DMS53 (cell line): ENCODE measurements around the gene OR1M1.
A peak's percentile ranks its signal among the peaks of the same experiment; 100 is the strongest.

Experiments
- DNase-seq: peaks from one replicate; lab custom pipeline; 2025; lab: John Stamatoyannopoulos, UW

Gene OR1M1

GRCh38 chr19:9075064-9075949 is 11.6 kb upstream of the OR1M1 start:
- peak; percentile 37 for DNase-seq

GRCh38 chr19:9076901-9077300 is 10.0 kb upstream of the OR1M1 start:
- no peak for DNase-seq

GRCh38 chr19:9078651-9079050 is 8.2 kb upstream of the OR1M1 start:
- DNase-seq = no peak

GRCh38 chr19:9107375-9107774 is 20.5 kb downstream of the OR1M1 start, which contains the start of gene OR7G2:
TSS of gene OR7G2 (minus strand) at chr19:9107475. CDS start at chr19:9103243, 4,232 bp downstream.
- DNase-seq = no peak

- DNase-seq = no peak
Observed at GRCh38 chr19:9109959-9110358, 23.1 kb downstream of the OR1M1 start.

GRCh38 chr19:9115307-9115813 is 28.5 kb downstream of the OR1M1 start, which contains the start of gene OR7G1:
TSS of gene OR7G1 (minus strand) at chr19:9115763. CDS start at chr19:9115763, 0 bp downstream.
- DNase-seq = no peak

- DNase-seq = no peak
Observed at GRCh38 chr19:9116547-9116946, 29.7 kb downstream of the OR1M1 start.

- no peak for DNase-seq
Observed at GRCh38 chr19:9126900-9127405, 40.1 kb downstream of the OR1M1 start, which contains the start of gene OR7G3. TSS of gene OR7G3 (minus strand) at chr19:9126950. CDS start at chr19:9126950, 0 bp downstream.

- no peak for DNase-seq
Observed at GRCh38 chr19:9128171-9128570, 41.3 kb downstream of the OR1M1 start.

- DNase-seq = no peak
Observed at GRCh38 chr19:9130965-9131364, 44.1 kb downstream of the OR1M1 start.

GRCh38 chr19:9132422-9132821 is 45.6 kb downstream of the OR1M1 start:
- no peak for DNase-seq

- DNase-seq = peak; percentile 41
Observed at GRCh38 chr19:9139609-9140158, 52.8 kb downstream of the OR1M1 start.

GRCh38 chr19:9140159-9140874 is 53.5 kb downstream of the OR1M1 start, which contains the start of gene ZNF317:
TSS of gene ZNF317 (plus strand) at chr19:9140397. CDS start at chr19:9156017, 15,620 bp downstream.
- peak; percentile 92 for DNase-seq

GRCh38 chr19:9144920-9145319 is 58.1 kb downstream of the OR1M1 start:
- peak; percentile 7 for DNase-seq
